GM12878 (cell line): Measurements from ENCODE around the gene ZNF544. TPM values are rescaled to one million over a fixed set of nuclear protein-coding genes. Genes with fewer than 3 reads are reported as not detected.
A peak's percentile ranks its signal among the peaks of the same experiment; 100 is the strongest.

ENCODE experiments used
- ATAC-seq: fragments of 200-7000 bp; cut with Tn5 transposase; 3 replicates; pipeline ENCODE4 v1.9.1; 2020; ENCODE audit warnings: mild to moderate bottlenecking, moderate library complexity
- BruUV-seq: library from RNA; stranded (reverse); fragments of 400-500 nt; replicated peaks from 2 replicates; lab custom pipeline; 2021; lab: Mats Ljungman, UMichigan
- CTCF ChIA-PET: fragments of 300-600 bp; sonication (Branson Sonifier 250); formaldehyde crosslinking; extraction: SDS; loops from one replicate; lab custom pipeline; 2021; ENCODE audit warnings: inconsistent platforms; lab: Yijun Ruan, JAX
- POLR2A ChIA-PET: fragments of 350-600 bp; formaldehyde crosslinking; extraction: SDS; loops from one replicate; lab custom pipeline; 2021; ENCODE audit warnings: inconsistent platforms; lab: Charles Lee
- RAD21 ChIA-PET: fragments of 300-600 bp; sonication (Branson Sonifier 250); formaldehyde crosslinking; loops from one replicate; lab custom pipeline; 2023; ENCODE audit warnings: antibody characterized with exemption; ENCODE audit not compliant: unreplicated experiment; lab: Charles Lee
- SMC1A ChIA-PET: fragments of 300-600 bp; sonication (Branson Sonifier 250); formaldehyde crosslinking; loops from one replicate; lab custom pipeline; 2023; ENCODE audit not compliant: unreplicated experiment, uncharacterized antibody; lab: Charles Lee
- DNase-seq: peaks from one replicate; pipeline ENCODE4 v3.0.0-alpha.2; 2011; ENCODE audit warnings: low read depth, low spot score
- FAIRE-seq: peaks from 3 replicates; lab custom pipeline; 2011; peaks lifted over from hg19 to GRCh38; lab: Jason Lieb, UNC
- H2AFZ ChIP-seq: 2 replicates; pipeline ENCODE4 v1.6.0; 2011; ENCODE audit warnings: low read depth, low read length, control low read depth; ENCODE audit not compliant: control insufficient read depth
- H3K27ac ChIP-seq: 2 replicates; pipeline ENCODE4 v1.5.1; 2011; ENCODE audit warnings: control low read depth; ENCODE audit not compliant: control insufficient read depth, insufficient read depth
- H3K27me3 ChIP-seq, 2 experiments: replicated peaks in 1 of 2; 2 replicates each; pipeline versions ENCODE4 v1.6.0 to v1.6.1; 2011; ENCODE audit warnings: low read length in 1 of 2; ENCODE audit not compliant: control insufficient read depth in 2 of 2, insufficient read depth in 2 of 2
- H3K36me3 ChIP-seq, 2 experiments: 2 replicates each; pipeline ENCODE4 v1.5.1; 2011; ENCODE audit warnings: low read length in 1 of 2; ENCODE audit not compliant: control insufficient read depth in 2 of 2, insufficient read depth in 2 of 2
- H3K4me1 ChIP-seq: 2 replicates; pipeline ENCODE4 v1.6.1; 2011; ENCODE audit warnings: mild to moderate bottlenecking, low read length, moderate library complexity, mixed read lengths; ENCODE audit not compliant: control insufficient read depth, insufficient read depth
- H3K4me2 ChIP-seq: 2 replicates; pipeline ENCODE4 v1.6.0; 2011; ENCODE audit warnings: control low read depth; ENCODE audit not compliant: control insufficient read depth, insufficient read depth
- H3K4me3 ChIP-seq: fragments of 200-600 bp; sonication (generic); 2 replicates; pipeline ENCODE4 v1.5.1; 2016
- H3K79me2 ChIP-seq: 2 replicates; pipeline ENCODE4 v1.6.0; 2011; ENCODE audit warnings: low read length; ENCODE audit not compliant: control insufficient read depth, insufficient read depth
- H3K9ac ChIP-seq: 2 replicates; pipeline ENCODE4 v1.8.0; 2011; ENCODE audit warnings: low read length, control low read depth, mixed read lengths; ENCODE audit not compliant: control insufficient read depth, insufficient read depth
- H3K9me3 ChIP-seq: replicated peaks from 3 replicates; pipeline ENCODE4 v1.5.1; 2011; ENCODE audit warnings: mild to moderate bottlenecking, low read length; ENCODE audit not compliant: control insufficient read depth, insufficient read depth
- H4K20me1 ChIP-seq: 2 replicates; pipeline ENCODE4 v1.6.0; 2011; ENCODE audit not compliant: control insufficient read depth, insufficient read depth
- BCL11A ChIP-seq: IDR thresholded peaks from 2 replicates; pipeline ENCODE4 v1.6.1; 2011; ENCODE audit warnings: low read depth, low read length
- CBX5 ChIP-seq: sonication (generic); IDR thresholded peaks from 2 replicates; pipeline ENCODE4 v1.6.1; 2016; ENCODE audit warnings: low read depth, moderate library complexity, mild to moderate bottlenecking, inconsistent platforms
- CREB1 ChIP-seq: IDR thresholded peaks from 2 replicates; pipeline ENCODE4 v1.6.1; 2012; ENCODE audit warnings: low read depth, mild to moderate bottlenecking, inconsistent platforms
- FOXM1 ChIP-seq: IDR thresholded peaks from 2 replicates; pipeline ENCODE4 v1.6.1; 2012; ENCODE audit warnings: low read depth, mild to moderate bottlenecking, inconsistent platforms, low read length, moderate library complexity
- HCFC1 ChIP-seq: fragments of 150-350 bp; IDR thresholded peaks from 2 replicates; pipeline ENCODE4 v1.6.1; 2014; ENCODE audit warnings: low read length
- IKZF2 ChIP-seq, 2 experiments: fragments of 450-650 bp; IDR thresholded peaks; 2 replicates each; pipeline ENCODE4 v1.6.1; 2017; ENCODE audit warnings: mild to moderate bottlenecking in 2 of 2, moderate library complexity in 2 of 2
- KLF5 ChIP-seq: fragments of 450-650 bp; IDR thresholded peaks from 2 replicates; pipeline ENCODE4 v1.6.1; 2014; ENCODE audit warnings: mild to moderate bottlenecking; ENCODE audit not compliant: partially characterized antibody
- MYB ChIP-seq: fragments of 150-350 bp; IDR thresholded peaks from 2 replicates; pipeline ENCODE4 v1.6.1; 2014; ENCODE audit warnings: mild to moderate bottlenecking, low read depth, low read length, borderline replicate concordance
- NFIC ChIP-seq: IDR thresholded peaks from 2 replicates; pipeline ENCODE4 v1.6.1; 2012; ENCODE audit warnings: low read depth, mild to moderate bottlenecking, inconsistent platforms, low read length, moderate library complexity
- NR2C1 ChIP-seq: fragments of 450-650 bp; IDR thresholded peaks from 2 replicates; pipeline ENCODE4 v1.6.1; 2017; ENCODE audit warnings: antibody characterized with exemption, mild to moderate bottlenecking, moderate library complexity
- POLR2A ChIP-seq: IDR thresholded peaks from 2 replicates; pipeline ENCODE4 v1.6.1; 2011; ENCODE audit warnings: low read depth, mild to moderate bottlenecking, low read length
- POLR2AphosphoS5 ChIP-seq: IDR thresholded peaks from 2 replicates; pipeline ENCODE4 v1.6.1; 2011; ENCODE audit warnings: mild to moderate bottlenecking, low read length, inconsistent platforms
- RCOR1 ChIP-seq: conservative IDR thresholded peaks from 2 replicates; pipeline ENCODE4 v1.6.1; 2012; ENCODE audit warnings: low read depth, low read length, improper control_type of control experiment
- SKIL ChIP-seq: fragments of 450-650 bp; IDR thresholded peaks from 2 replicates; pipeline ENCODE4 v1.6.1; 2017; ENCODE audit warnings: mild to moderate bottlenecking, low read depth, inconsistent platforms; ENCODE audit not compliant: poor library complexity, severe bottlenecking
- SREBF1 ChIP-seq: IDR thresholded peaks from 2 replicates; pipeline ENCODE4 v1.6.1; 2012; ENCODE audit warnings: mild to moderate bottlenecking, low read length
- SUZ12 ChIP-seq: fragments of 200-600 bp; sonication (generic); IDR thresholded peaks from one replicate; pipeline ENCODE4 v1.6.1; 2018; ENCODE audit warnings: antibody characterized with exemption, mild to moderate bottlenecking; ENCODE audit not compliant: unreplicated experiment
- WRNIP1 ChIP-seq: IDR thresholded peaks from 2 replicates; pipeline ENCODE4 v1.6.1; 2011; ENCODE audit warnings: low read depth, low read length, improper control_type of control experiment, borderline replicate concordance
- YY1 ChIP-seq: IDR thresholded peaks from 2 replicates; pipeline ENCODE4 v1.6.1; 2011; ENCODE audit warnings: low read depth, mild to moderate bottlenecking, low read length
- ZNF274 ChIP-seq: IDR thresholded peaks from one replicate; pipeline ENCODE4 v1.8.0; 2011; ENCODE audit not compliant: insufficient read length, insufficient read depth
- WGBS: methylation state at CpG from one replicate; pipeline ENCODE4 v1.1.6; 2016; ENCODE audit warnings: low lambda C conversion rate; ENCODE audit not compliant: insufficient replicate concordance, insufficient coverage; ENCODE audit errors: missing lambda C conversion rate; 5-methylcytosine and 5-hydroxymethylcytosine counted together
- in situ Hi-C: fragments of 300-500 bp; cut with MboI; formaldehyde crosslinking; loops from 9 replicates; pipeline ENCODE4 v1.14.3; 2018; ENCODE audit warnings: mixed read lengths
- intact Hi-C: fragments of 100-400 bp; cut with micrococcal nuclease; formaldehyde crosslinking; loops from one replicate; pipeline ENCODE4 v1.14.2; 2022; ENCODE audit not compliant: unreplicated experiment
- polyA plus RNA-seq, 11 experiments: library from polyadenylated mRNA; depleted of rRNA in 4 of 11; unstranded in 6 of 11; stranded (reverse) in 5 of 11; fragments of >200 nt; fragmentation: Nextera tagmentation in 4 of 11; fragmentation: Illumina TruSeq in 1 of 11; extraction: Ambion mirVana in 4 of 11; extraction: Trizol in 1 of 11; gene quantifications; 1 replicate in 1 of 11; 2 replicates in 10 of 11; pipeline versions ENCODE4 v1.2.1 to v1.2.3, GENCODE V29; 2011 to 2016; ENCODE audit warnings: inconsistent platforms in 2 of 11, missing spikeins in 2 of 11, low read depth in 1 of 11
- total RNA-seq, 4 experiments: library from RNA; depleted of rRNA in 3 of 4; stranded (reverse); fragments of >200 nt in 3 of 4; fragmentation: Illumina TruSeq in 1 of 4; extraction: Trizol in 1 of 4; gene quantifications; 2 replicates each; pipeline versions ENCODE4 v1.2.1 to v1.2.3, GENCODE V29; 2013 to 2021

Gene ZNF544
- total and polyA plus RNA-seq, 10 of the 15 experiments (the other 5 are each of a cell fraction or from before 2014, with no cell fraction given), result 27.3 to 70.1 (median 42.6) TPM

GRCh38 chr19:58261968-58262921, 33.5 kb downstream of the ZNF544 start:
- POLR2A ChIA-PET, result no interaction called here

GRCh38 chr19:58262922-58263296, 34.2 kb downstream of the ZNF544 start:
- in situ Hi-C loops, result no loop called here
- Histone ChIP-seq H3K4me2 (no peak overlapping the region), H3K27ac (no peak overlapping the region), H2AFZ (no peak overlapping the region), H3K4me3 (no peak overlapping the region), H4K20me1 (no peaks in the 10 kb centered on the region), H3K36me3 (peaks cover 0 to 9% of the 10 kb centered on the region in 2 experiments; a peak in 1 of 4 replicates), H3K27me3 (no peaks in the 10 kb centered on the region), H3K4me1 (no peaks in the 10 kb centered on the region), H3K9me3 (peaks cover 58% of the 10 kb centered on the region), H3K9ac (no peak overlapping the region), H3K79me2 (no peaks in the 10 kb centered on the region)
- ATAC-seq, result no peak
- BruUV-seq, result no TSS peak
- RAD21 ChIA-PET, result no interaction called here
- CTCF ChIA-PET, result interaction anchor here (0.9 kb wide), 1 partner anchor 35 kb away, joined by 3 read pairs; no protein-coding TSS in a partner anchor
- FAIRE-seq, result no peak
- POLR2A ChIA-PET, result no interaction called here
- 98% methylated on average over 7 of the region's 7 CpGs for WGBS
- intact Hi-C loops, result no loop called here
- SMC1A ChIA-PET, result no interaction called here
- DNase-seq, result no peak
- TF ChIP-seq HCFC1 (no peak), SUZ12 (no peak), NR2C1 (no peak), YY1 (no peak), SREBF1 (no peak), MYB (no peak), NFIC (no peak), SKIL (no peak), POLR2AphosphoS5 (no peak), IKZF2 (IDR thresholded peaks at IDR 0.05) (no peak), CREB1 (no peak), WRNIP1 (no peak), FOXM1 (no peak)

More at GRCh38 chr19:58261968-58262921, 33.5 kb downstream of the ZNF544 start:
- Histone ChIP-seq H4K20me1 (no peaks in the 10 kb centered on the region), H3K9me3 (peaks cover 65% of the 10 kb centered on the region), H3K9ac (no peak overlapping the region), H3K4me3 (no peak overlapping the region), H3K27ac (no peak overlapping the region), H3K4me1 (no peaks in the 10 kb centered on the region), H3K36me3 (peaks cover 0 to 9% of the 10 kb centered on the region in 2 experiments; a peak in 1 of 4 replicates), H3K4me2 (no peak overlapping the region), H3K27me3 (no peaks in the 10 kb centered on the region), H2AFZ (no peak overlapping the region)
- SMC1A ChIA-PET, result no interaction called here
- in situ Hi-C loops, result no loop called here
- no peak for DNase-seq
- BruUV-seq, result TSS peak; percentile 38
- RAD21 ChIA-PET, result no interaction called here
- no peak for FAIRE-seq
- intact Hi-C loops, result no loop called here
- WGBS, result 98% methylated on average over 19 of the region's 19 CpGs
- CTCF ChIA-PET, result no interaction called here
- TF ChIP-seq KLF5 (peak; percentile 86), ZNF274 (peak; percentile 95), POLR2A (0 out of 2 replicates have a peak, but pooled peaks have one; percentile 22), BCL11A (no peak), CBX5 (peak; percentile 87), RCOR1 (no peak)
- TF ChIP-seq, all 136 proteins: peak for 4
- H3K79me2 ChIP-seq, result no peaks in the 10 kb centered on the region
- no peak for ATAC-seq
